HUES48 (cell line): Measurements from ENCODE around the gene TYW5.

Source experiments
- H3K27ac ChIP-seq: one replicate; pipeline ENCODE4 v1.7.0; 2013; ENCODE audit warnings: low read depth, low read length, inconsistent platforms
- H3K27me3 ChIP-seq: 2 replicates; pipeline ENCODE4 v1.6.1; 2013; ENCODE audit warnings: mild to moderate bottlenecking, low read length; ENCODE audit not compliant: control insufficient read depth, insufficient read depth
- H3K36me3 ChIP-seq: 2 replicates; pipeline ENCODE4 v1.6.1; 2013; ENCODE audit warnings: low read length; ENCODE audit not compliant: control insufficient read depth, insufficient read depth
- H3K4me1 ChIP-seq: 2 replicates; pipeline ENCODE4 v1.6.1; 2013; ENCODE audit warnings: mild to moderate bottlenecking, low read length; ENCODE audit not compliant: control insufficient read depth, insufficient read depth
- H3K4me3 ChIP-seq: 2 replicates; pipeline ENCODE4 v1.5.1; 2013; ENCODE audit warnings: mild to moderate bottlenecking, low read depth, low read length
- H3K9ac ChIP-seq: 2 replicates; pipeline ENCODE4 v1.6.1; 2013; ENCODE audit warnings: mild to moderate bottlenecking, low read depth, low read length, moderate library complexity
- H3K9me3 ChIP-seq: 2 replicates; pipeline ENCODE4 v1.6.1; 2013; ENCODE audit warnings: low read length; ENCODE audit not compliant: control insufficient read depth, insufficient read depth

The TYW5 gene

DNA sequence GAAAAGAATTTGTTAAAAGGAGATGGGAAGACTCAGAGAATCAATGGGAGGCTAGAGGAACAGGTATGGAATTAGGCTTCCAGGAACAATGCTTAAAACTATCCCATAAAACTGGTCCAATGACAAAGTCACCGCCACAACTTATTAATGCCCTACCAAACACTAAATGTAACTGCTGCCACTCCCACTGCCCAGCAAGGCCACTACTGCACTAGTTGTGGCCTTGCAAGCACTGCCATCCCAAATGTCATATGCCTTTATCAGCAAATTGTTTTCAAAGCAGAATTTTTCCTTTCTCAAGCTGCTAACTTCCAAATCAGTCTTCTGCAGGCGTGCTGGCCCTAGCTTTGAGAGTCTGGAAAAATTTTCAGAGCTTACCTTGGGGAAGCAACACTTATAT is 58.7 kb downstream of the TYW5 start:
- H3K36me3 ChIP-seq, result no peaks in the 10 kb centered on the region

DNA sequence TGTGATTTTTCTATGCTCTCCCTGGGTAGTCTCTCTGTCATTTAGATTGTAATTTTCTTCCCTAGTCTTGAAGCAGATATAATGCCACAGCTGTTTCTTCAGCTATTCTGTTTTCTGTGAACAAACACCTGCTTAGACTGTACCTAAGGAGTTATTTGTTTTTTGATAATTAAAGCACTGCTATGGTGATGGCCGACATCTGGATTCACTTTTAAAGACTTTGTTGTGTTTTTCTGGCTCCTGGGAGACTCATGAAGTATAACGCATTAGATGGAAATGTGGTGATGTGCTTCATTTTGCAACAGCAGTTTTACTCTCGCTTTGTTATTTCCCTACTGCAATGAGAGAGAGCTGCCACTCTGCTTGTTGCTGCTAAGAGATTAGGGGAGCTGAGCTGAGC is 59.9 kb downstream of the TYW5 start:
- no peaks in the 10 kb centered on the region for H3K36me3 ChIP-seq
- H3K27ac ChIP-seq, result no peak overlapping the region
- H3K27me3 ChIP-seq, result no peaks in the 10 kb centered on the region
- no peaks in the 10 kb centered on the region for H3K9me3 ChIP-seq
- no peak overlapping the region for H3K9ac ChIP-seq
- H3K4me3 ChIP-seq, result no peak overlapping the region
- no peaks in the 10 kb centered on the region for H3K4me1 ChIP-seq

More for the DNA sequence above, 58.7 kb downstream of the TYW5 start:
- Histone ChIP-seq H3K27ac (no peak overlapping the region), H3K4me1 (no peaks in the 10 kb centered on the region), H3K9ac (no peak overlapping the region), H3K27me3 (no peaks in the 10 kb centered on the region), H3K9me3 (no peaks in the 10 kb centered on the region), H3K4me3 (no peak overlapping the region)

DNA sequence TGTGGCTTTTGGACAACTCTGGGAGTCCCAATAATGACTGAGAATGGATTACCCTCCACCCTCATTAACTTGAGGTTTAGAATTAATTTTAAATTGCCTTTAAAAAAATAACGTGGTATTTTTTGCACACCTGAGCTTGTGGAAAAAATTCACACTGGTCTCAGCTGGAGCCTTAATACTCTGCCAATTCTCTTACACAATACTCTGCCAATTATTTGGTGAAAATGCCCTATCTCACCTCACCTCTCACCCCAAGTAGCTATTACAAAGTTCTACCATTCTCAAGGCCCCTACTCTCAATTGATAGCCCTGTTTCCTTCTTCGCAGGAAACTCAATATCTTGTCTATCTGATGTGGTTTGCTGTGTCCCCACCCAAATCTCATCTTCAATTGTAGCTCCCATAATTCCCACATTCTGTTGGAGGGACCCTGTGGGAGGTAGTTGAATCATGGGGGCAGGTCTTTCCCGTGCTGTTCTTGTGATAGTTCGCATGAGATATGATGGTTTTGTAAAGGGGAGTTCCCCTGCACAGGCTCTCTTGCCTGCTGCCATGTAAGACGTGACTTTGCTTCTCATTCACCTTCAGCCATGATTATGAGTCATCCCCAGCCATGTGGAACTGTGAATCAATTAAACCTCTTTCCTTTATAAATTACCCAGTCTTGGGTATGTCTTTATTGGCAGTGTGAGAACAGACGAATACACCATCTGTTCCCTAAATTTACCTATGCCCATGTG is 71.6 kb downstream of the TYW5 start:
- Histone ChIP-seq H3K27ac (no peak overlapping the region), H3K4me1 (no peaks in the 10 kb centered on the region), H3K27me3 (no peaks in the 10 kb centered on the region), H3K9me3 (no peaks in the 10 kb centered on the region), H3K4me3 (no peak overlapping the region), H3K9ac (no peak overlapping the region), H3K36me3 (no peaks in the 10 kb centered on the region)

- Histone ChIP-seq H3K27ac (no peak overlapping the region), H3K27me3 (no peaks in the 10 kb centered on the region), H3K9ac (no peak overlapping the region), H3K4me3 (no peak overlapping the region), H3K4me1 (no peaks in the 10 kb centered on the region), H3K36me3 (no peaks in the 10 kb centered on the region), H3K9me3 (no peaks in the 10 kb centered on the region)
Observed at GRCh38 chr2:199882667-199883066, 72.6 kb downstream of the TYW5 start.
